GM12865 (cell line): ENCODE data around the gene NKX1-1.

ENCODE experiments used
- DNase-seq: peaks from one replicate; pipeline ENCODE4 v3.0.0; 2010; ENCODE audit warnings: low read depth
- H3K4me3 ChIP-seq: 2 replicates; pipeline ENCODE4 v1.5.1; 2011; ENCODE audit warnings: mild to moderate bottlenecking, low read depth, low read length, control low read depth
- TF ChIP-seq, protein P1 (sequence below): IDR thresholded peaks from 2 replicates; pipeline ENCODE4 v1.5.1; 2011; ENCODE audit warnings: low read length, control low read depth, low read depth, inconsistent platforms; ENCODE audit not compliant: insufficient read depth; ENCODE audit errors: missing control alignments

NKX1-1 gene

DNA sequence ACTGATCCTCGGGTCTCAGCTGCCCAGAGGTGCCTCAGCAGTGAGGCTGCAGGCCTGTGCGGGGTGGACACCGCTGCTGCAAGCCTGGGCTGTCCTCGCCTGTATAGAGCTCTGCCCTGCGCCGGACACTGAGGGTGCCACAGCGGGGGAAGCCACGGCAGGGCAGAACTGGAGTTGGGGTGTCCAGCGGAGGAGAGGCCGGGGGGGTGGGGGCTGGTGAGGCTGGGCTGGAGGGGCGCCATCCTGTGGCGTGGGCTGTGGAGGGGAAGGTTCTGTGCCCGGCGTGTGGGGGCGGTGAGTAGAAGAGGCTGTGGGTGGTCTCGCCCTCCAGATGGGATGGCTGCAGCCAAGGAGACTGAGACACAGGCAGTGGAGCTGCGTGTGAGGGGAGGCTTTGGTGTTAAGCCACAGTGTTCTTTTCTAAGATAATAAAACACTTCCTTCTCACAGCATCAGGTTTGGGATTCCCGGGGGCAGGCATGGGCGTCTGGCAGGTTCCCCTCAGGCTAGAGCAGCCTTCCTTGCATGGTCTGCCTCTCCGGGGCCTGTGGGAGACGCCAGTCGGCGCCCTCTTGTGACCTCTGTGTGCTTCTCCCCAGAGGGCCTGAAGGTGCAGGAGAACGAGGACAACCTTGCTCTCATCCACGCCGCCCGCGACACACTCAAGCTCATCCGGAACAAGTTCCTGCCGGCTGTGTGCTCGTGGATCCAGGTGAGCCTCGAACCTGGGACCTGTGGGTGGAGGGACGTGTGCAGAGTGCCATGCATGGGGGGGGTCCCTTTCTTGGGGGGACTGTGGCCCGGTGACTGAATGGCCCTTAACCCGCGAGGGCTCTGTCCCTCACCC lies 51.9 kb downstream of the NKX1-1 start:
- H3K4me3 ChIP-seq = no peak overlapping the region
- TF ChIP-seq, protein P1, sequence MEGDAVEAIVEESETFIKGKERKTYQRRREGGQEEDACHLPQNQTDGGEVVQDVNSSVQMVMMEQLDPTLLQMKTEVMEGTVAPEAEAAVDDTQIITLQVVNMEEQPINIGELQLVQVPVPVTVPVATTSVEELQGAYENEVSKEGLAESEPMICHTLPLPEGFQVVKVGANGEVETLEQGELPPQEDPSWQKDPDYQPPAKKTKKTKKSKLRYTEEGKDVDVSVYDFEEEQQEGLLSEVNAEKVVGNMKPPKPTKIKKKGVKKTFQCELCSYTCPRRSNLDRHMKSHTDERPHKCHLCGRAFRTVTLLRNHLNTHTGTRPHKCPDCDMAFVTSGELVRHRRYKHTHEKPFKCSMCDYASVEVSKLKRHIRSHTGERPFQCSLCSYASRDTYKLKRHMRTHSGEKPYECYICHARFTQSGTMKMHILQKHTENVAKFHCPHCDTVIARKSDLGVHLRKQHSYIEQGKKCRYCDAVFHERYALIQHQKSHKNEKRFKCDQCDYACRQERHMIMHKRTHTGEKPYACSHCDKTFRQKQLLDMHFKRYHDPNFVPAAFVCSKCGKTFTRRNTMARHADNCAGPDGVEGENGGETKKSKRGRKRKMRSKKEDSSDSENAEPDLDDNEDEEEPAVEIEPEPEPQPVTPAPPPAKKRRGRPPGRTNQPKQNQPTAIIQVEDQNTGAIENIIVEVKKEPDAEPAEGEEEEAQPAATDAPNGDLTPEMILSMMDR = no peak

DNA sequence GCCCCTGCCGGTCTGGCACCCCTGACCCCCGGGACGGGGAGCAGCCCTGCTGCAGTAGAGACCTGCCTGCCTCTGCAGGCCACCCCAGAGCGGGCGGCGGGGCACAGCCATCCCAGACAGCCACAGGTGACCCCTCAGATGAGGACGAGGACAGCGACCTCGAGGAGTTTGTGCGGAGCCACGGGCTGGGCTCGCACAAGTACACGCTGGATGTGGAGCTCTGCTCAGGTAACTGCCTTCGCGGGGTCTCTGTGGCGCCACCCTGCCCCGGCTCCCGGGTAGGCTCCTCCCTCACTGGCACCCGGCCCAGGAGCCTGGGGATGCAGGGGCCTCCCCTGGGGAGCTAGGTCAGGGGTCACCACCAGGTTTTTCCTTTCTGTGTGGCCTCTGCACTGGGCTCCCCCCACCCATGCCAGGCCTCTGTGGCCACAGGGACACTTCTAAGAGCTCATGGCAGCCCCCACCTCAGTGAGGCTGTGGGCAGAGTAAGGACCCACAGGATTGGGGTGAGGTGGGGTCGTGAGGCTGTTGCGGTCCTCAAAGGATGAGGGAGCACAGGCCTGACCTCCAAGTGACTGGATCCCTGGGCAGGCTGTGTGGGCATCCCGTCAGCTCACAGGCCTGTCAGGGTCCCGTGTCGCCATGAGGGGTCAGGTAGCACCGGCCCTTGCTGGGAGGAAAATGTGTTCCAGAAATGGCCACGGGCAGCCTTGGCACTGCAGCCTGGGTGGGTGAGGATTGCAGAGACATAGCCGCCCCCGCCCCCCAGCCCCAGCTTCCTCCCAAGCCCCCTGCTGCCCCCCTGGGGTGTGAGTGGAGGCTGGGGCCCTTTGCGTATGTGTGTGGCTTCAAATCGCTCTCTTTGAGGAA lies 52.8 kb downstream of the NKX1-1 start:
- DNase-seq = no peak
- H3K4me3 ChIP-seq = no peak overlapping the region
- TF ChIP-seq, protein P1 = no peak

More for the DNA sequence above, 51.9 kb downstream of the NKX1-1 start:
- DNase-seq = no peak
